Measurements from ENCODE around the gene NALCN. TPM values are rescaled to one million over a fixed set of nuclear protein-coding genes. Genes with fewer than 3 reads are reported as not detected.

The NALCN gene
- total RNA-seq, 4 donors from 2014 or later, result under 0.01 to 13.2 (median 1.4) TPM

GRCh38 chr13:101152184-101152583 lies 264.1 kb downstream of the NALCN start:
- H3K4me1 ChIP-seq, result no peaks in the 10 kb centered on the region
- no peaks in the 10 kb centered on the region for H3K9me3 ChIP-seq
- DNase-seq, result no peak
- intact Hi-C loops (cut with DNase I; ENCODE audit: low total_unique reads), result loop anchor here (10.0 kb wide), 1 partner anchor 323 kb away; no protein-coding TSS in a partner anchor
- H3K4me3 ChIP-seq, result no peak overlapping the region
- no peak overlapping the region for H3K27ac ChIP-seq
- H3K36me3 ChIP-seq, result no peaks in the 10 kb centered on the region
- TF ChIP-seq POLR2A (IDR thresholded peaks at IDR 0.05), result no peak
- TF ChIP-seq, protein P1, sequence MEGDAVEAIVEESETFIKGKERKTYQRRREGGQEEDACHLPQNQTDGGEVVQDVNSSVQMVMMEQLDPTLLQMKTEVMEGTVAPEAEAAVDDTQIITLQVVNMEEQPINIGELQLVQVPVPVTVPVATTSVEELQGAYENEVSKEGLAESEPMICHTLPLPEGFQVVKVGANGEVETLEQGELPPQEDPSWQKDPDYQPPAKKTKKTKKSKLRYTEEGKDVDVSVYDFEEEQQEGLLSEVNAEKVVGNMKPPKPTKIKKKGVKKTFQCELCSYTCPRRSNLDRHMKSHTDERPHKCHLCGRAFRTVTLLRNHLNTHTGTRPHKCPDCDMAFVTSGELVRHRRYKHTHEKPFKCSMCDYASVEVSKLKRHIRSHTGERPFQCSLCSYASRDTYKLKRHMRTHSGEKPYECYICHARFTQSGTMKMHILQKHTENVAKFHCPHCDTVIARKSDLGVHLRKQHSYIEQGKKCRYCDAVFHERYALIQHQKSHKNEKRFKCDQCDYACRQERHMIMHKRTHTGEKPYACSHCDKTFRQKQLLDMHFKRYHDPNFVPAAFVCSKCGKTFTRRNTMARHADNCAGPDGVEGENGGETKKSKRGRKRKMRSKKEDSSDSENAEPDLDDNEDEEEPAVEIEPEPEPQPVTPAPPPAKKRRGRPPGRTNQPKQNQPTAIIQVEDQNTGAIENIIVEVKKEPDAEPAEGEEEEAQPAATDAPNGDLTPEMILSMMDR (IDR thresholded peaks at IDR 0.05), result no peak
- H3K27me3 ChIP-seq, result peaks cover 0 to 3% of the 10 kb centered on the region in 2 donors

DNA sequence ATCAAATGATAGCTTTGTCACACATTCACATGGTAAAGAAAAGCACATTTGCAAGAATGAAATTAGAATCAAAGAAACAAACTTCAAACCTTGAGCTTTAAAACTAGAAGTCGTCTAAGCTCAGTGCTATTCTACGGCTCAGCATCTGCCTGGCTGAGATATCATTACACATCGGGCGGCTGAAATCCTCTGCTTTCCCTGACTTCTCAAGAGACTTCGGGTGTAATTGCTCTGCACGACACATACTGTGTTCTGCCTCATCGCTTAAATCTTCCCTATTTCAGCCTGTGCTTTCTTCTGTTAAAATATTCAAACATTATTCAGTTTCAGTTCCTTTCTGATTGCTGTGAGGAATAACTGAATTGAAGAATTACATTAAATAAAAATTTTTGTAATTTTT lies 265.3 kb downstream of the NALCN start:
- intact Hi-C loops (cut with DNase I; ENCODE audit: low total_unique reads), result loop anchor here (10.0 kb wide), 1 partner anchor 324 kb away; no protein-coding TSS in a partner anchor
- Histone ChIP-seq H3K4me1 (no peaks in the 10 kb centered on the region), H3K27me3 (peaks cover 0 to 3% of the 10 kb centered on the region in 2 donors), H3K27ac (no peak overlapping the region), H3K36me3 (no peaks in the 10 kb centered on the region), H3K4me3 (no peak overlapping the region), H3K9me3 (no peaks in the 10 kb centered on the region)
- DNase-seq, result no peak
- TF ChIP-seq, protein P1 (IDR thresholded peaks at IDR 0.05), result no peak
- no peak for TF ChIP-seq POLR2A (IDR thresholded peaks at IDR 0.05)

DNA sequence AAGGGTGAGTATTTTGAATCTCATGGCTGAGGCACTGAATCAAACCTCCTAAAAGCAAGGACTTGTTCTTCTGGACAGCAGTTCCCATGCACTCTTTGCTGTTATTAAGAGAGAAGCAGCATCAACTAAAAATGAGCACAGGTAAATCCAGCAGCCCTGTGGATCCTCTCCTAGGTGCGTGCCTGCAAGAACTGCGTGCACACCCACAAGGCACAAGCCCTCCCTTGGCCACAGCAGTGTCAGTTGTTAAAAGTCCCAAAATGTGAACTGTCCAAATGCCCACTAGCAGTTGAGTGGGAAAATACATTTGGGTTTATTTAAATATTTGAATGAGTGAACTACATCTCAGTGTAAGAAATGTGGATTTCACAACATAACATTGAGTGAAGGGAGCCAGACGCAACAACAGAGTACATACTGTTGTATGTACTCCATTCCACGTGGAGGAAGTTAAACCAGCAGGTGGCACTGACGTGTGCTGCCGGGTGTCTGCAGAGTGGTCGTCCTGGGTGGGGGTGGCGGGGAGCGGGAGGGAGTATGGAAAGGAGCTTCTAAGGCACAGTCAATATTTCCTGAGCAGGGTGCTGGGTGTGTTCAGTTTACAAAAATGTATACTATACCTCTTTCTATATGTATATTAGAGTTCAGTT lies 266.4 kb downstream of the NALCN start:
- DNase-seq, result no peak
- intact Hi-C loops (cut with DNase I; ENCODE audit: low total_unique reads), result loop anchor here (10.0 kb wide), 1 partner anchor 325 kb away; no protein-coding TSS in a partner anchor
- Histone ChIP-seq H3K9me3 (no peaks in the 10 kb centered on the region), H3K36me3 (no peaks in the 10 kb centered on the region), H3K4me1 (no peaks in the 10 kb centered on the region), H3K27ac (no peak overlapping the region), H3K27me3 (peaks cover 0 to 3% of the 10 kb centered on the region in 2 donors), H3K4me3 (no peak overlapping the region)
- TF ChIP-seq, protein P1 (IDR thresholded peaks at IDR 0.05), result no peak
- no peak for TF ChIP-seq POLR2A (IDR thresholded peaks at IDR 0.05)

- Histone ChIP-seq H3K9me3 (no peaks in the 10 kb centered on the region), H3K4me3 (no peak overlapping the region), H3K27me3 (peaks cover 0 to 3% of the 10 kb centered on the region in 2 donors), H3K27ac (no peak overlapping the region), H3K4me1 (no peaks in the 10 kb centered on the region), H3K36me3 (no peaks in the 10 kb centered on the region)
- DNase-seq, result no peak
- intact Hi-C loops (cut with DNase I; ENCODE audit: low total_unique reads), result no loop called here
- no peak for TF ChIP-seq POLR2A (IDR thresholded peaks at IDR 0.05)
- TF ChIP-seq, protein P1 (IDR thresholded peaks at IDR 0.05), result no peak
Measured at GRCh38 chr13:101146101-101146898, 270.0 kb downstream of the NALCN start.

All from uterus (tissue), 4 donors.